Stimulated activated CD8-positive, alpha-beta memory T cell treated with anti-CD3 and anti-CD28 coated beads, Interleukin-15, amount 100 ng/mL, for 48 hours (primary cell): ENCODE measurements around the gene SCMH1.

Source experiments
- DNase-seq, 2 donors: peaks; one replicate each; pipeline ENCODE4 v3.0.0-alpha.2; 2020; ENCODE audit warnings: low read depth in 2 of 2

SCMH1 gene

DNA sequence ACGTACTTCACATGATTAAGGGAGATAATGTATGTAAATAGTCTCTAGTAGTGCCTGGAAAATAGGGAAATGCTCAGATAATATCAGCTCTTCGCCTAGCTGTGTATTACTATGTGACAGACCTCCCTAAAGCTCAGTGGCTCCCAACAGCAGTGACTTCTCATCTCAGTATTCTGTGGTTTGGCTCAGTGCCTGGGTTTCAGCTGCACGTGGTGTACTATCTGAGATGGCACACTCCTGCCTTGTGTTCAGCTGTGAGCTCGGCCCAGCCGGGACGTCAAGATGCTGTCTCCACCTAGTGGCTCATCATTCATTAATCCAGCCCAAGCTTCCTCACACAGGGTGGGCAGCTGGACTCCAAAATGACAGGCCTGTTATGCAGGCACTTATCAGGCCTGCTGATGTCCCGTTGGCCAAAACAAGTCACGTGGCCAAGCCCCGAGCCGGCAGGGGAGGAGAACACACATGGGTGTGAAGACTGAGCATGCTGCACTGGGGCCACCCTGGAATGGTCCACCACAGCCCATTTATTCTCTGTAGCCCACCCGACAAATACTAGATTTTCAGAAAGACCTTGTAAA lies 238.4 kb downstream of the SCMH1 start:
- DNase-seq, result peak; percentile 74 to 81

DNA sequence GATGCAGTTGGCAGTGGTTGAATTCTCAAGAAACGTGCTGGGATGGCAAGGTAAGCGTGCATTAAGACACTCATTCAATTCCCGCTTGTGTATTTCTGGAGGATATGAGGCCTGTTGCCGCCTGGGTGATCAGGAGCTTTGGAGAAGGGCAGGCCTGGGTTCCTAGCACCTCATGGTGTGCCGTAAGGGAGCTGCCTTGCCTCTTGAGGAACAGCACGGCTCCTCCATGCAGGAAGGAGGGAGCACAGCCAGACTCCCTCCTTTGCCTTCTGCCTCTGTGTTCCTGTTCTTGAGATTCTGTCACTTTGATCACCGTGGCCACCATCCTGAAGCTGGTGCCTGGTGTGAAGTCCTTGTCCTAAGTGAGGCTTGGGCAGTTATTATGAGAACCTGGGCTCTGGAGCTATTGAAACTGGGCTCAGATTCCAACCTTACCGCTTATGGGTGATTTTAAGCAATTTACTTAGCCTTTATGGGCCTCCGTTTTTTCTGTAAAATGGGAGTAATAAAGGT lies 238.9 kb downstream of the SCMH1 start:
- DNase-seq, result no peak

DNA sequence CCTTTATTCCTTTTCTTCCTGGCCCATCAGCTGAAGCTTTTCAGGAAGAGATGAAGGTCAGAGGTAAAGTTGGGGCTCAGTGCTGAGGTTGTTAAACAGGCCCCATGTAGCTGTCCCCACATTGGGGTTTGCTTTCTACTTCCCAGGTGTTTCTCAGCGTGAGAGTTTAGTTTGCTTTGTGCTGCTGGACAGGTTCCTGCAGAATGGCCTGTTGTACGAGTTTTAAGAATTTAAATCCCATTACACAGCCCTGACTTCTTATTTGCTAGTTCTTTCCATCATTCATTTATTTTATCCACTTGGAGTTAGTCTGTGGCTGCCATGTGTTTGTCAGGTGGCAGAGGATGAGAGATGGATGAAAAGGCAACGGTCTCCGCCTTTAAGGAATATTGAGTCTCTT lies 243.4 kb downstream of the SCMH1 start:
- no peak for DNase-seq

DNA sequence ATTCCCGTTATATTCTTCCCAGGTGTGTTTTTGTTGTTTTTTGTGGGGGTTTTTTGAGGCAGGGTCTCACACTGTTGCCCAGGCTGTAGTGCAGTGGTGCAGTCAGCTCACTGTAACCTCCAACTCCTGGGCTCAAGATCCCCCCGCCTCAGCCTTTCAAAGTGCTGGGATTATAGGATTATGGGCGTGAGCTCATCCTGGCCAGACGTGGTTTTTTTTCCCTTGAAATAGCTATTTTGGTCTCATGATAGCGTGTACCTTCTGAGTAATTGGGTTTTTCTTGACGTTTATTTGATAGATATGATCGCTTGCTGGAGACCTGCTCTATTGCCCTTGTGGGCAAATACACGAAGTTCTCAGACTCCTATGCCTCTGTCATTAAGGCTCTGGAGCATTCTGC lies 245.0 kb downstream of the SCMH1 start:
- DNase-seq, result no peak

DNA sequence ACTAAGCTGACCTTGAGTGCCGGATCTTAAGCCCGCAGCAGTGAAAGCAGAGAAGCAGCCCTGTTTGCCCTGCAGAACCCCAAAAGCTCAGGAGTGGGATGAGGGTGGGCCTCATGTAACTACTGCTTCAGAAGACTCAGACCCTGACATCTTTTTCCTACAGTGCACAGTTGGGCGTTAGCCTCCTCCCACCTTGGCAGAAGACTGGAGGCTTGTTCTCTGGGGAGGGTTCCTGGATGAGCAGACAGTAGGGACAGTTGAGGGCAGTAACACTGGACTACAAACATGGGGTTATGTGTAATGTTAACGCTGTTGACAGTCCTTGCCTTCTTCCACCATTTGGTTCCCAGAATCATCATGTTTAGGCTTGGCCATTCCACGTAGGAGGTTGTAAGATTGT lies 253.0 kb downstream of the SCMH1 start:
- DNase-seq, result no peak

DNA sequence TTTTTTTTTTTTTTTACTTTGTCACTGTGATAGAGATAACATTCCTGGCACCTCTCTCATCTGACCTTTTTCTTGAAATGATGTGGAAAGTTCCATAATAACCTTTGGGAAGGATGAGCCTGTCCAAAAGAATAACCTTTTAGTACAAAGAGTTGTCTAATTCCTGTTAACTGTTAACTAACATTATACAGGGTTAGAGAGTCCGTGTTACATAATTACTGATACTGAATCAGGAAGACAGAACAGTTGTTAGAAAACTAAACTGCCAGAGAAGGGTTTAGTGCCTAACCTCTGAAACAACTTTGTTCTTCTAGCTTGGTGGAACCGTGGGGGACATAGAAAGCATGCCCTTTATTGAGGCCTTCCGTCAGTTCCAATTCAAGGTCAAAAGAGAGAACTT lies 253.8 kb downstream of the SCMH1 start:
- no peak for DNase-seq

DNA sequence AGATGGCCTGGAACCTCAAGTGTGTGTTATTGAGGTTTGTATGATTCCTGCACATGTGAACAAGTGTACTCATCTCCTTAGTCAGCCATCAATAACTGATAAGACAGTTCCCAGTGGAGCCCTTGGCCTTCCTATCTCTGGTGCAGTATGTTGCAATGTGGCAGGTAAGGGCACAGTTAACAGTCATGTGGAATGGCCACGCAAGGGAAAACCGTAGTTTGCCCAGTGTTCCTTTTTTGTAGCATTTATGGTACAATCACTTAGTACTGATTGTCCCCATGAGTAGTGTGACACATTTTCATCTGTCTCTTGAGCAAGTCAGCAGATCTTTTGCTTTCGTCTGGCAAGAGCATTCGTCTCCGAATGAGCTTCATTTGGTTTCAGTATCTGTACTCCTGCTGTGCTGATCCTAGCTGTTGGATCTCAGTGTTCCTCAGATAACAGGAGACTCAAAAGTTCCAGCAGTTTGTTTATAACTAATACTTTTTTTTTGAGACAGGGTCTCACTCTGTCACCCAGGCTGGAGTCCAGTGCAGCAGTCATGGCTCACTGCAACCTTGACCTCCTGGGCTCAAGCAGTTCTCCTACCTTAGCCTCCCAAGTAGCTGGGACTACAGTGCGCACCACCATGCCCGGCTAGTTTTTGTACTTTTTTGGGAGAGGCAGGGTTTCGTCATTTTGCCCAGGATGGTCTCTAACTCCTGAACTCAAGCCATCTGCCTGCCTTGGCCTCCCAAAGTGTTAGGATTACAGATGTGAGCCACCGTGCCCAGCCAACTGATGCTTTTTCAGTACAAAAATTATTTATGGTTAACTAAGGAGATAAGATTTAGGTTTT lies 254.4 kb downstream of the SCMH1 start:
- DNase-seq, result no peak

DNA sequence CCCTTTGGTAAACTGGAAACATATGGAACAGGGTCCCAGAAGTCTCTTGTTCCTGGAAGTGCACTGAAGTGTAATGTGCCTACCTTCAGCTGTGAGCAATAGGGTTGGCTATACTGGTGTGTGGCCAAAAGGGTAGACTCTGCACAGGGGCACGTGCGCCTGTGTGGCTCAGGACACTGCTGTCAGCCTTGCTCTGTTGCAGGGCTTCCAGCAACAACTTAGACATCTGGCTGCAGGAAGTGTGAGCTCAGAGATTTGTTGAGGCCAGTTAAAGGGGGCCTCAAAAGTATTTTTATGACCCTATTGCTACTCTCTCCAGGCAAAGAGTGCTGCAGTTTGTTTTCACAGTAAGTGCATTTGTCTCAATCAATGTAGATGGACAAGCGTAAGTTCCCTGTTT lies 255.2 kb downstream of the SCMH1 start:
- no peak for DNase-seq

DNA sequence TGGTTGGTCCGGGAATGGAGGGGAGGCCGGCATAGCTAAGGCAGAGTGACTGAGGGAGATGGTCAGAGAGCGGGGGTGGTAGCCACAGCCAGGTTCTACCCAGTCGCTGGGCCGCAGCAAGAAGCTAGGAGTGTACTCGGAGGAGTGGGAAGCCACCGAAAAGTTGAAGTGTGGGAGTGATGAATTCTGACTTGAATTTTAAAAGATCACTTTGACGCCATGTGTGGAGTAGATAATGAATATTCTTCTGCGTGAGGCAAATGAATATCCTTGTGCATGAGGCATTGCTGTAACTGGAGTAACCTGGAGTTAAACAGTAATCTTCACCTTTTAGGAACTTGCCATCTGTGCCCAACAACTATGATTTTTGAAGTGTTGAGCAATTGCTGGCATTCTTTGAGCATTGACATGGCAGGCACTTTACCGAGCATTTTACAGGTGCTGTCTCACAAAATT lies 255.8 kb downstream of the SCMH1 start:
- no peak for DNase-seq

DNA sequence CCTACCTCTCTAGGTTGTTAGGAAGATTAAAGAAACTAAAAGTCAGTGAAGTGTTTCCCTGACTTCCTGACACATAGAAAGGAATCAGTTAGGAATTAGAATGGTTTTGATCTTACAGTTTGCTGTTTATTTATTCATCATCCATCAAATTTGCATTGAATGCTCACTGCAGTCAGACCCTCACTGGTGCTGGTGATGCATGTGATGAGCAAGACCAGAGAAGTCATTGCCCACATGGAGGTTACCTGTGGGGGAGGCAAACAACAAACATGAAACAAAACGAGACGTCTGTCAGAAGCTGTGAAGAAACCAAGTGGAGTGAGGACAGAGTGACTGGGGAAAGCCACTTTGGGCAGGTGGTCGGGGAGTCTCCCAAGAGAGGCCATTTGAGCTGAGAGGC lies 256.2 kb downstream of the SCMH1 start:
- DNase-seq, result no peak

DNA sequence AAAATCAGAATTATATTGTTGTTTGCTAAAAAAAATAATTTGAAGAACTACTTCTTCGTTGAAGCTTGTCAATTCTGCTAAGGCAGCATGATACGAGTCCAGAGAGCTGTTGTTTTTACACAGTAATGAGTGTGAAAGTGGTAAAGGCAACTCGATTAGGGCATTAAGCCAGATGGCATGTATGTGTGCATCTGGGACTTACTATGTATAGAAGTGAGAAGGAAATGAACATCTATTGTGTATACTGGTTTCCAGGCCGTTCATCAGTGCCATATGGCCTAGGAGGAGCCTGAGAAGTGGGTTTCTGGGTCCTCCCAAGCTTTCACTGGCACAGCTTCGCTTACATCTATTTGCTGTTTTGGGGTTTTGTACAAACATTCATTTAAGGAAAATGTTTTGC lies 256.9 kb downstream of the SCMH1 start:
- DNase-seq, result no peak

DNA sequence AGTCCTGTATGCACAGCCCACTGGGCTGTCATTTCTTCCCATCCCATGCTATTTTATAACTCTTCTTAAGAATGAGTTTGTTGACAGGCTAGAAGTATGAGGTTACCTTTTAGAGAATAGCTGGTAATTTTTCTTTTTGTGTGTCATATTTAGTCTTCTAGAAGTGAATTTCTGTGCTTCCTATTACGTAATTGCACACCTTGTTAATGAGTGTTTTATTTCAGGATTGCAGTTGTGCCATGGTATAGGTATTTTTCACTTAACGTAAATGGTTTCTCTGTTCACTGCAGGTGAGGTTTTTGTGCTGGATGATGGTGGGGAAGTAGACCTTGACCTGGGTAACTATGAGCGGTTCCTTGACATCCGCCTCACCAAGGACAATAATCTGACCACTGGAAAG lies 257.6 kb downstream of the SCMH1 start:
- DNase-seq, result no peak

DNA sequence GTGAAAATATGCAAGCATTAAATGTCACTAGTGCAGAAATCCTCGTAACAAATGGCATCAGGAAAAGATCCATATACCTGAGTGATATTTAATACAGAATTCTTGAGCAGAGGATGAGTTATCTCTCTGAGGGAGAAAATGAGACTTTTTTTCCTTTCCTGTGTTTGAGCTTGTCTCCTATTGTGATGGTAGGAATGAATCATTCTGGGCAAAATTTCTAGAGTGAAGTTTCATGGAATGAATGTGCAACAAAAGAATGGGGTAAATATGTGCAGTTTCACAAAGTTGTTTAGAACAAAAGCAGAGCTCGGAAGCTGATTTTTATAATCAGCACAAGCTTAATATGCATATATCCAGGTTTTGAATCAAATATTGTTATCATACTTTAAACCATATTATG lies 258.0 kb downstream of the SCMH1 start:
- no peak for DNase-seq

DNA sequence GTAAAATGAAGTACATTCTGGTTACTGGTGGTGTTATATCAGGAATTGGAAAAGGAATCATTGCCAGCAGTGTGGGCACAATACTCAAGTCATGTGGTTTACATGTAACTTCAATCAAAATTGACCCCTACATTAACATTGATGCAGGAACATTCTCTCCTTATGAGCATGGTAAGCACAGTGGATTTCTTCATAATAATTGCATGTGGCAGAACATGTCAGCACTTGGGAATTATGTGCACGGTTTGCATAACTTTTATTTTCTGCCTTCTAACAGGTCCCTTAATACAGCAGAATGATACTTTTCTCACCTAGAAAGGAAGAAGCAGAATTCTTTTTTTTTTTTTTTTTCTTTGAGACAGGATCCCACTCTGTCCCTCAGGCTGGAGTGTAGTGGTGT lies 258.8 kb downstream of the SCMH1 start:
- no peak for DNase-seq

DNA sequence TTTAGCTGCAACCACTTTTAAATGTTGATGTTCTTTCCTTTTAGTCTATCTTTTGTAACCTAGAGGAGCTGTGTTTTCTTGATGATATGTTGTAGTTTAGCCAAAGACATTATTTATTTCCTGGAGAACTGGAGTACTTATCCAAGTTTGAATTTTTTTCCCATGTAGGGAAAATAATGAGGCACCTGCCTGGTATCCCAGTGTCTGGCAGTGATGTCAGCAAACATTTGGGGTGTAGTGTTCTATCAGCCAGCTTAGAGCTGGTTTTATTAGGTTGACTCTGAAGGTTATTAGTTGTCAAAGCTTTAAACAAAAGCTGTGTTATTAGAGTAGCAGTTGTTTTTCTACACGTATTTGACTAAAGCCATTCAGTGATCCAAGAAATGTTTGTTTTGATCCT lies 259.4 kb downstream of the SCMH1 start:
- no peak for DNase-seq

DNA sequence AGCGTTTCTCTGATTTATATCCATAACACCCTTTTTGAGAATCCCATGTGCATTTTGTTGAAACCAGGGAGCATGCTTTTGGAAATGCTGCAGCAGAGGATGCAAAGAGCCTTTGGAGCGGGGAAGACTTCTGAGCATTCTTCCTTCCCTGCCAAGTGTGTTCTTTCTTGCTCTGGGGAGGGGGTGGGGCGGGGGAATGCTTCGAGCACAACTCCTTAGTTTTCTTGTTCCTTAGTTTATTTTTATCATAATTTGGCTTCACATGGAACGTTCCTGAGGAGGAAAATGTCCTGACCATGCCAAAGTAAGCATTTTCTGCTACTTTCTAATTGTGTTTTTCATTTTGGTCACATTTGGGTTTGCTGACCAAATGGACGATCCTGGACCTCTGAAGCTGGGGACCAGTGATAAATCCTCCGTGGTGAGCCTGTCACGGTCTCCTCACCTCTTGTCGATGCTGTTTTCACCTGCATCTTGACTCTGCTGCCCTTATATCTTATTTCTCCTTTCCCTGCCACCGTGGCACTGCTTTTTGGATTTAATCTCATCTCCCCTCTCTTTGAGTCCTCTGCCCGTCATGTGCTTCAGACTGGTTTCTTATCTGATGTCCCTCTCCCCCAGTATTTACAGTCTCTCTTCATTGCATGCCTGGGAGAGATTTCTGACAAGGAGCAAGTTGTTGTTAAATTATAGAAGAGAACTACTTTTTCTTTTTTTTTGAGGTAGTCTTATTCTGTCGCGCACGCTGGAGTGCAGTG lies 260.2 kb downstream of the SCMH1 start:
- DNase-seq, result no peak

DNA sequence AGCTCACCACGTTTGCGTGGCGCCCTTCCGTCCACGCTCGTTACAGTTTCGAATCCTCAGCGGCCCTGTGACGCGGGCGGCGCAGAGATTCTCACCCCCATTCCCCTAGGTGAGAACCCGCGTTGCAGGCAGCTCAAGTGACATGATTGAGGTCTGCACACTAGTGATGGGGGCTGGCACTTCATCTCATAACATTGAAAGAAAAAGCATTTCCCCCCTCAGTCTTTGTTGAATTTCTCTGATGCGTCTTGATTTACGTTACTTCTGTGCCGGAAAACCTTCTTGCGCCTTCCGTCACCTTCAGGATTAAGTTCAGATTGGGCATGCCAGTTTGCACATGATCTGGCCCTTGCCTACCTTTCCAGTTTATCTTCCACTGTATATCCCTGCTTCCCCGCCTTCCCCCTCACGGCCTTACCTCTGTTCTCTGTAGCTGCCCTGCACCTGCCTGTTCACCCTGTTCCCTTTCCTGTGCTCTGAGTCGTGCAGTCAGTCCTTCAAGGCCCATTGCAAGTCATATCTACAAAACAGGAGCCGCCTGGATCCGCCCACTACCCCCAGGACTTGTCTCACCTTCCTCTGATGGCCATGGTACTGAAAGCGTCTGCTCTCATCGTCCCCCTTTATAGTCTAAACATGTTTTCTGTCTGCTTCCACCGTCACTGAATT lies 261.5 kb downstream of the SCMH1 start:
- peak; percentile 15 to 46 for DNase-seq

DNA sequence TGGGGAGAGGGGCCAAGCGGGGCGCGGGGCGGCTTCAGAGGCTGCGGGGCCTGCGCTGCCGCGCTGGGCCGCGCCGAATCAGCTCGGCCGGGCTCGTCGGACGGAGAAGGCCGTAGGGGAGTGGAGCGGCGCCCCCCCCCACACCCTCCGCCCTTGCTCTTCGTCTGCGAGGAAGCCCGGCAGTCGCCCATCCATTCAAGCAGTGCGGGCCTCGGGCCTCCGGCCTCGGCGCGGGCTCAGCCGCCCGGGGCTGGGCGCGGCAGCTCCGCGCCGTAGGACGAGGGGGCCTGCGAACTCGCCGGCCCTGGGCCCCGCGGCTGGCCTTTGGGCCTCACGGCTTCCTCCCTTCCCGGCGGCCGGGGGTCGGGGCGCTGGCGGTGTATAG lies 262.0 kb downstream of the SCMH1 start:
- peak in 1 of 2 donors; percentile 17 for DNase-seq

DNA sequence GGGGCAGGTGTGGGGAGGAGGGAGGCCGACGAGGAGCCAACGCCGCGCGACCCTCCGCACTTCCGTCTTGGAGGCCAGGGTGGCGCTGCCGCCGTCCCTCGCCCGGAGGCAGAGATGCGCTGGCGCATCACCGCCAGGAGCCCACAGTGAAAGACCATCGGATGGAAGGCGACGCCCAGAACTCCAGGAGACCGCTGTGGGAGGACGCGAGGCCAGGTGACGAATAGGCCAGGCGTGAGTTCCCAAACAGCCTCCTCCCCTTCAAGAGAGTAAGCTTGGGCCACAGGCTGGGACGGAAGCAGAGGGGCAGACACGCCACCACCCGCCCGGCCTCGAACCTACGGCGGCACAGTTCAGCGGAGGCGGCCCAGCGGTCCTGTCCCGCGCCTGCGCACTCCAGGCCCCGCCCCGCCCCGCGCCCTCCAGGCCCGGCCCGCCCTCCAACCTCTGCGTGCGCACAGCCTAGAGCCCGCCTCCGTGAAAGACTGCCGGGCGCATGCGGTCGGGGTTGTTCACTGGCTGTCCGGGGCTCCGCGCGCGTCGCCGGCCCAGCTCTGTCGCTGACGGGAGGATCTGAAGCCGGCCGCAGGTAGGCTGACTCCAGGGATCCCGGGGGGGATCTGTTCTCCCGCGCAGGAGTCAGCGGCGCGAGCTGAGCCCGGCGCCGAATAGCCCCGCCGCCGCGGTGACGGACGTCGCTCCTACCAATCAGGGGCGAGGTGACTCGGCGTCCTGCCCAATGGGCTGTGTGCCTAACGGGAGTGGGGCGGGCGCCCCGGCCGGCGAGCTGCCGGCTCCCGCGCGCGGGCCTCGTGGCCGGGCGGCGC lies 262.7 kb downstream of the SCMH1 start, which contains the start of gene CTPS1:
Gene CTPS1 (plus strand): TSS at position 456 of the 827 bp plus-strand sequence. CDS start 3,595 bp downstream, outside the sequence.
- peak; percentile 94 to 95 for DNase-seq

DNA sequence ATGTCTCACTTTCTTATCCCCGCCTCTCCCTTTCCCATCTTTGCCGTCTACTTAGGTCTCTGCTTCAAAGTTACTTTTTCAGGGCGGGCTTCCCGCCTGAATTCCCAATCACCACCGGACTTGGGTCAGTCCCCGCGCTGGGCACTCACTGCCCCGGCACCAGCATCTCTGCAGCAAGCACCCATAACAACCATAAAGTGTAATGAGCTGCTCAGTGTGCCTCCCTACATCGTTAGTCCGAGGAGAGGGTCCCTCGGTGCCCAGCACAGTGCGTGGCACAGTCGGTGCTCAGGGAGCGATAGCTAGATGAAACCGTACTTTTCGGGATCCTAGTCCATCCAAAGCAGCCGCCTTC lies 263.2 kb downstream of the SCMH1 start:
- DNase-seq, result no peak

DNA sequence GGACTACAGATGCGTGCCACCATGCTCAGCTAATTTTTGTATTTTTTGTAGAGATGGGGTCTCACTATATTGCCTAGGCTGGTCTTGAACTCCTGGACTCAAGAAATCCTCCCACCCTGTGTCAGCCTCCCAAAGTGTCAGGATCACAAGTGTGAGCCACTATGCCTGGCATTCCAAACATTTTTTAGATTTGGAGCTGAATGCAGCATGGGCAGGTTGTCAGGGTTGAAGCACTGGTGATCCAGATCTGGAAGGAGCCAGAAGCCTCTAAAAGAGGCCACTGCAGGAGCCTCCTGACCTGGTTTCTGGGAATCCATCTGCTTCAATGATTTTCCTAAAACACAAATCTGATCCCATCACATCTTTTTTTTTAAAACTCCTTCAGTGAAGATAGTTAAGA lies 264.4 kb downstream of the SCMH1 start:
- no peak for DNase-seq
